NB4 (cell line): Measurements from ENCODE around the gene NFYB.

Experiments
- DNase-seq: peaks from one replicate; pipeline ENCODE4 v3.0.0; 2010; ENCODE audit warnings: low read depth
- H3K4me3 ChIP-seq: one replicate; pipeline ENCODE4 v1.5.1; 2011; ENCODE audit warnings: mild to moderate bottlenecking, low read depth, low read length, moderate library complexity
- MYC ChIP-seq: IDR thresholded peaks from 2 replicates; pipeline ENCODE4 v1.6.1; 2011; ENCODE audit warnings: low read depth, low read length
- POLR2A ChIP-seq: IDR thresholded peaks from 2 replicates; pipeline ENCODE4 v1.6.1; 2011; ENCODE audit warnings: mild to moderate bottlenecking; ENCODE audit not compliant: insufficient read length; ENCODE audit errors: extremely low read depth
- TF ChIP-seq, protein P1 (sequence below): IDR thresholded peaks from one replicate; pipeline ENCODE4 v1.5.1; 2012; ENCODE audit warnings: low read depth, low read length
- TF ChIP-seq, protein P2 (sequence below): IDR thresholded peaks from 2 replicates; pipeline ENCODE4 v1.6.1; 2011; ENCODE audit warnings: low read depth, low read length

NFYB gene

DNA sequence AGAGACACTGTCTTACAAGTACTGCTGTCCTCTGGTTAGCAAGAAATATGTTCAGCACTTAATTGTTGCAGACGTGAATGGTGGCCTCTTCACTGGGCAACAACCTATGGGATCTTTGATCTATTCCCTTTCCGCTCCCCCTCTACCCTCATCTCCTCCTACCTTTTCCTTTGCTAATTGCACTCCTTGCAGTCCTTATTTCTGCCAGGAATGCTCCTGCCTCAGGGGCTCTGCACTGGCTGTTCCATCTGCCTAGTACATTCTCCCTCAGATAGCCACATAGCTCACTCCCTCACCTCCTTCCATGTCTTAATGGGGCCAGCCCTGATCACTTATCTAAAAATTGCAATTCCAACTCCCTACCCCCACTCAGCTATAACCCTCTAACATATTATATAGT, 4.5 kb upstream of the NFYB start:
- DNase-seq, result no peak
- TF ChIP-seq, protein P1, sequence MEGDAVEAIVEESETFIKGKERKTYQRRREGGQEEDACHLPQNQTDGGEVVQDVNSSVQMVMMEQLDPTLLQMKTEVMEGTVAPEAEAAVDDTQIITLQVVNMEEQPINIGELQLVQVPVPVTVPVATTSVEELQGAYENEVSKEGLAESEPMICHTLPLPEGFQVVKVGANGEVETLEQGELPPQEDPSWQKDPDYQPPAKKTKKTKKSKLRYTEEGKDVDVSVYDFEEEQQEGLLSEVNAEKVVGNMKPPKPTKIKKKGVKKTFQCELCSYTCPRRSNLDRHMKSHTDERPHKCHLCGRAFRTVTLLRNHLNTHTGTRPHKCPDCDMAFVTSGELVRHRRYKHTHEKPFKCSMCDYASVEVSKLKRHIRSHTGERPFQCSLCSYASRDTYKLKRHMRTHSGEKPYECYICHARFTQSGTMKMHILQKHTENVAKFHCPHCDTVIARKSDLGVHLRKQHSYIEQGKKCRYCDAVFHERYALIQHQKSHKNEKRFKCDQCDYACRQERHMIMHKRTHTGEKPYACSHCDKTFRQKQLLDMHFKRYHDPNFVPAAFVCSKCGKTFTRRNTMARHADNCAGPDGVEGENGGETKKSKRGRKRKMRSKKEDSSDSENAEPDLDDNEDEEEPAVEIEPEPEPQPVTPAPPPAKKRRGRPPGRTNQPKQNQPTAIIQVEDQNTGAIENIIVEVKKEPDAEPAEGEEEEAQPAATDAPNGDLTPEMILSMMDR, result no peak
- TF ChIP-seq, protein P2, sequence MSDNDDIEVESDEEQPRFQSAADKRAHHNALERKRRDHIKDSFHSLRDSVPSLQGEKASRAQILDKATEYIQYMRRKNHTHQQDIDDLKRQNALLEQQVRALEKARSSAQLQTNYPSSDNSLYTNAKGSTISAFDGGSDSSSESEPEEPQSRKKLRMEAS, result no peak
- no peak for TF ChIP-seq MYC
- TF ChIP-seq POLR2A, result no peak
- H3K4me3 ChIP-seq, result no peak overlapping the region

DNA sequence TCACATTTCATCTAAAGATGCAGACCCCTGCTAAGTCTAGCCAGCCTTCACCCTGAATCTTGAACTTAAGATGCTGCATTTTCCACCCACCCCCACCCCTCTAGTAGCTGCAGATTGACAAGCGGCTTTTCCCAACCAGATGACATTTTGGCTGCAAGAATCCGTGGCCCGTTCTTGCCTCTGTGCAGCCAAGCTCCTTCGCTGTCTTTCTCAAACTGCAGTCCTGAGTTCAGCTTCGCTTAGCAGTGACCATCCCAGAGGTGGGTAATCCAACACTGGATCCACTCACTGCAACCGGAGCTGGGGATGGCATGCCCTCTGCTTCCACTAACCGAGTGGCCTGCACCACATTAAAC, 765 bp upstream of the NFYB start:
- peak overlapping the region; percentile 36 for H3K4me3 ChIP-seq
- DNase-seq, result no peak
- TF ChIP-seq, protein P1, result no peak
- TF ChIP-seq POLR2A (no peak), MYC (no peak)
- TF ChIP-seq, protein P2, result no peak

DNA sequence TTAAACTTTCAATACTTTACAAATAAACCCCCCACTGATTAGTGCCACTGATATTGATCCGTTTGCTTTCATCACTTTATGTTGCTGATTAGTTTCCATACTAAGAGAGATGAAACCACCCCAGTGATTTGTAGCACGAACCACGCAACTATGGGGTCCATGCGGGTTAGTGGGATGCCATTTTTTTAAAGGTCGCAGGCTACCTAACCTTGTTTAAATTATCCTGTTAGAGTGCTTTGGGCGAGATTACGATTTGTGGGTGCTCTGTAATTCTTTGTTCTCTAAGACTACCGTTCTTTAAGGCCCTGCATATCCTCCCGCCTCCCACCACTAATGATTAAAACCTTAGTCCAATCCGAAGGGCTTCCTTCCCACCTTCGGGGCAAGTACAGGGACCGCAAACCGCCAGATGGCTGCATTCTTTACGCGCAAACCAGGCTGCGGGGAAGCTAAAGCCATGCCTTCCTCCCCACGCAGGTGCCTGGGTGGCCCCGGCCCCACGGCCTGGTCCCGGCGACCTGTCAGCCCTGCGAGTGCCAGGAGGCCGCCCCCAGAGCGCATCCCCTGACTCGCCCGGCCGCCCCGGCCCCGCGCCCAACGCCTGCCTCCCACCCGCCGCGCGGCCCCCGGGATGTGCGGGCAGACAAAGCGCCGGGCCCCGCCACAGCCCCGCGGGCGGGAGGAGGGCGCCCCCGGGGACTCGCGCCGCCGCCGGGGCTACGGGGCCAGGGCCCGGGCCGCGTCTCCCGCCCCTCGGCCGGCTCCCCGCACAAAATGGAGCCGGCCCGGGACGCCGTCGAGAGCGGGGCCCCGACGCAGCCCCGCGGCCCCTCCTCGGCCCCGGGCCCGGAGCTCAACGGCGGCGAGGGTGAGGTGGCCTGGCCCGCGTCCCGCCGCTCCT, 759 bp downstream of the NFYB start:
- peak; percentile 84 for DNase-seq
- no peak for TF ChIP-seq MYC
- TF ChIP-seq, protein P1, result no peak
- TF ChIP-seq POLR2A, result peak; percentile 5

DNA sequence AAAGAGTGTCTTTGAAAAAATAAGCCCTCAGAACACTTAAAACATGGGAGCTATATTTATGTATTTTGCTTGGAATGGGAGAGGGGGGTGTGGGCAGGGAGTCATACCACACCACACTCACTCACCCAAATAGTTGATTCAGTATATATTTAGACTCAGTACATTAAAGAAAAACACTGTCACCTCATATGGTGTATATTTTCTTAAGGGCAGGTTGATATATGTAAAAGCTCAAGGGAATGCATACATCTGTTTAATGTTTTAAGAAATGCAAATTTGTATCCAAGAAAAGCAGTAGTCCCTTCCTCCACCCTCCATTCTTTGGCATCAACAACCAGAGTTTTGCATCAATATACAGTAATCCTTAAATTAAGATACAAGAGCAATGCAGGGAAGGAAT, 1.4 kb downstream of the NFYB start:
- TF ChIP-seq, protein P1, result no peak
- no peak for TF ChIP-seq MYC
- DNase-seq, result peak; percentile 15
- H3K4me3 ChIP-seq, result peak overlapping the region; percentile 84

More for the DNA sequence above, 759 bp downstream of the NFYB start:
- peak overlapping the region; percentile 84 for H3K4me3 ChIP-seq

DNA sequence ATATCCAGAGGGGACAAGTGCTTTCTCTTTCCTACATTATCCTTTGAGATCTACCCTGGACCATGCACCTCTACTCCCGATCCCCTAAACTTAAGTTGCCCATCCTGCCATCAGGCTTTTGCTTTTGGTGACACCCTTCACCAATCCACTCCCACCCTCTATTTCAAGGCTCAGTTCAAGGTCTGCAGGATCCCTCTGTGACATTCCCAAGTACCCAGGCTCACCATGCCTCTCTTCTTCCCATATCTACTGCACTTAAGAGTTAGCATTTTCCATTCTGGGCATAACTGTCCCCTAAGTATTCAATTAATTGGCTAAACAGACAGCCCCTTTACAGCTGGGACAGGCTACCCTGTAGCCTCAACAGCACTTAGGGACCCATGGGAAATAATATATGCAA, 3.1 kb downstream of the NFYB start:
- DNase-seq, result peak; percentile 63
- no peak overlapping the region for H3K4me3 ChIP-seq
- TF ChIP-seq, protein P1, result no peak
- TF ChIP-seq MYC, result no peak
- no peak for TF ChIP-seq POLR2A
- TF ChIP-seq, protein P2, result no peak

DNA sequence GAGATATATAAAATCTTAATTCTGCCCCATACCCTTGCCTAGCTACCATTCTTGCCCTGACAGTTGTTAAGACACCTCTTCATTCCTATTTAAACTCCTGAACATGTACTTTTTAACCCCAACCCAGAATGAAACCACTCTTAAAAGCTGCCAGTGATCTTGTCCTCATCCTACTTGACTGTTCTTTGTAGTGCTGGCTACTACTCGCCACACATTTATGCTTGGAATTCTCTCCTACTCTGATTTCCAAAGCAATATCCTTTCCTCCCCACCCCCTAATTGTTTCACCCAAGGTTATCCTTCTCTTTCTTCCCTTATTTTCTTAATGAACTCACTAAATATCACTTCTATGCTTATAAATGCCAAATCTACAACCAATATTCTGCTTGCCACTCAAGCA, 4.1 kb downstream of the NFYB start:
- no peak overlapping the region for H3K4me3 ChIP-seq
- DNase-seq, result no peak

More for the DNA sequence above, 4.1 kb downstream of the NFYB start:
- TF ChIP-seq MYC, result no peak
